ENCODE results near the gene BORCS6.

BORCS6 gene

GRCh38 chr17:8210761-8211458, 20.9 kb upstream of the BORCS6 start:
- peak; percentile 21 for DNase-seq

GRCh38 chr17:8209907-8210760, 20.2 kb upstream of the BORCS6 start, which contains the start of gene AURKB:
Gene AURKB, minus strand, starts transcription at chr17:8210575. Its CDS starts 351 bp downstream, at chr17:8210224.
- peak; percentile 87 for DNase-seq

- no peak for DNase-seq
These were observed 16.6 kb upstream of the BORCS6 start for GRCh38 chr17:8206536-8206935.

GRCh38 chr17:8204761-8205555, 15.0 kb upstream of the BORCS6 start:
- DNase-seq: no peak

GRCh38 chr17:8192070-8192815, 2.3 kb upstream of the BORCS6 start:
- no peak for DNase-seq

- no peak for DNase-seq
These were observed 526 bp upstream of the BORCS6 start for GRCh38 chr17:8190506-8190905.

- DNase-seq: no peak
These were observed 804 bp downstream of the BORCS6 start for GRCh38 chr17:8189041-8189710.

- DNase-seq: no peak
These were observed 1.6 kb downstream of the BORCS6 start for GRCh38 chr17:8188263-8188839.

GRCh38 chr17:8187517-8188262, 2.3 kb downstream of the BORCS6 start:
- peak; percentile 93 for DNase-seq

- peak; percentile 98 for DNase-seq
These were observed 3.0 kb downstream of the BORCS6 start for GRCh38 chr17:8186787-8187516.

GRCh38 chr17:8186446-8186786, 3.6 kb downstream of the BORCS6 start:
- DNase-seq: no peak

GRCh38 chr17:8185582-8186445, 4.2 kb downstream of the BORCS6 start:
- peak; percentile 97 for DNase-seq

- no peak for DNase-seq
These were observed 12.8 kb downstream of the BORCS6 start for GRCh38 chr17:8176998-8177731.

- peak; percentile 80 for DNase-seq
These were observed 13.6 kb downstream of the BORCS6 start, which contains the start of gene TMEM107 for GRCh38 chr17:8176197-8176940. Gene TMEM107, minus strand, starts transcription at chr17:8176380. Its CDS starts 94 bp downstream, at chr17:8176286.

GRCh38 chr17:8175795-8176196, 14.2 kb downstream of the BORCS6 start:
- no peak for DNase-seq

GRCh38 chr17:8173871-8174322, 16.1 kb downstream of the BORCS6 start:
- DNase-seq: no peak
